HG02571 (cell line): Measurements from ENCODE around the gene IFNL2.

Experiments
- ATAC-seq: cut with Tn5 transposase; IDR thresholded peaks from one replicate; pipeline ENCODE4 v1.9.1; 2021; ENCODE audit warnings: mild to moderate bottlenecking, moderate library complexity; ENCODE audit not compliant: unreplicated experiment

IFNL2 gene

GRCh38 chr19:39316627-39317321 lies 48.6 kb downstream of the IFNL2 start:
- ATAC-seq: no peak

DNA sequence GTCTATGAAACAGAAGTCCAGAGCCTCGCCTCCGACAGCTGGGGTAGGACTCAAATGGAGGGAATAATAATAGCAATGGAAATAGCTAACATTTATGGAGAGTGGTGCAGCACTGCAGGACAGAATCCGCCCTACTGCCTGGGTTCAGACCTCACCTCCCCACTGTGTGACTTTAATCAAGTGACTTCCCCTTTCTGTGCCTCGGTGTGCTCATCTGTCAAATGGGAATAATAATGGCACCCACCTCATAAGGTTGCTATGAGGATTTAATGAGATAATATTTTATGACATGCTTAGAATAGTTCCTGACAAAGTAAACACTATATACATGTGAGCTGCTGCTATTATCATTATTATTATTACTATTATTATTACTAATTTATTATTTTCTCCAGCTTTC lies 49.3 kb downstream of the IFNL2 start:
- ATAC-seq: no peak

GRCh38 chr19:39318071-39318470 lies 49.9 kb downstream of the IFNL2 start:
- no peak for ATAC-seq

GRCh38 chr19:39318690-39319089 lies 50.5 kb downstream of the IFNL2 start:
- ATAC-seq: no peak

DNA sequence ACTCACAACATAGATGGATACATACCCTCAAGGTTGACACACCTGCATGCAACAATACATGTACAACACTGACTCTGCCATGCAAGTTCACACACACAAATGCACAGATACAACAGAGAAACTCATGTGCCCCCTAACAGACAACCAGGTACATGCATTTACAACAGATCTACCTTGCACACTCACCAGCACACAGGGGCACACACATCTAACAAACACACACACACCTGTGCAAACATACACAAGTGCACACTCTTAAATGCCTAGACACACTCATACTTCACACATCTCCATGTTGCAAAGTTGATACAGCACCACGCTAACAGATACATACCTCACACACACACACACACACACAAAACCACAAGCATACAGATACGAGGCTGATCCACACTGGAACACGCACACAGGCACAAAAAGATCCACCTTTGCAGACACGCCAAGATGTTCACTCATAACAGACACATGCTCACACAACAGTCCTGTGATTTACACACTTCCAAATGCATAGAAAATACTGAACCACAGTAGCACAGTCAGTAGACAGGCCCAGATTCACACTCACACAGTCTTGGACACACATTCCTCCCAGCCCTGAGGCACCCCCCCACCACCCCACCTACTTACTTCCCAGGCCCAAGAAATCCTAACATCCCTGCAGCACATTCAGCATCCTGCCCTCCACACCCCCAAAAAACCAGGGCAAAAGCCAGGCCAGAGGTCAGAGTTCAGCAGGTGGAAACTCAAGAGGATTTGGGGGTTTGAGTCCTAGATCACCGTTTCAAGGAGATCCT lies 51.1 kb downstream of the IFNL2 start:
- ATAC-seq: no peak
